Calu3 (cell line): ENCODE results near the gene SAFB. TPM values are rescaled to one million over a fixed set of nuclear protein-coding genes. Genes with fewer than 3 reads are reported as not detected.

Experiments
- BruUV-seq: library from RNA; stranded (reverse); fragments of 400-500 nt; replicated peaks from 2 replicates; lab custom pipeline; 2021; lab: Mats Ljungman, UMichigan
- CTCF ChIA-PET: fragments of 300-600 bp; sonication (Branson Sonifier 250); formaldehyde crosslinking; loops from one replicate; lab custom pipeline; 2022; ENCODE audit warnings: antibody characterized with exemption; lab: Charles Lee
- DNase-seq: peaks from one replicate; pipeline ENCODE4 v3.0.0; 2022
- H3K27ac Mint-ChIP-seq: one replicate; pipeline ENCODE4 v1.8.0; 2022; ENCODE audit warnings: mixed read lengths; ENCODE audit not compliant: unreplicated experiment
- H3K27me3 Mint-ChIP-seq: one replicate; pipeline ENCODE4 v1.8.0; 2022; ENCODE audit warnings: mixed read lengths; ENCODE audit not compliant: unreplicated experiment
- H3K36me3 Mint-ChIP-seq: one replicate; pipeline ENCODE4 v1.8.0; 2022; ENCODE audit warnings: mild to moderate bottlenecking, moderate library complexity, mixed read lengths; ENCODE audit not compliant: insufficient read depth, unreplicated experiment
- H3K4me1 Mint-ChIP-seq: one replicate; pipeline ENCODE4 v1.8.0; 2022; ENCODE audit warnings: mild to moderate bottlenecking, low read depth, mixed read lengths; ENCODE audit not compliant: unreplicated experiment
- H3K4me3 Mint-ChIP-seq: one replicate; pipeline ENCODE4 v1.8.0; 2022; ENCODE audit warnings: mild to moderate bottlenecking, low read depth, moderate library complexity, mixed read lengths; ENCODE audit not compliant: unreplicated experiment
- H3K9me3 Mint-ChIP-seq: one replicate; pipeline ENCODE4 v1.8.0; 2022; ENCODE audit warnings: low read depth, mixed read lengths; ENCODE audit not compliant: unreplicated experiment
- CTCF ChIP-seq: fragments of 200-600 bp; IDR thresholded peaks from one replicate; pipeline ENCODE4 v1.8.0; 2022; ENCODE audit warnings: antibody characterized with exemption; ENCODE audit not compliant: unreplicated experiment
- intact Hi-C: fragments of 100-400 bp; cut with micrococcal nuclease; formaldehyde crosslinking; loops from one replicate; pipeline ENCODE4 v1.10.0; 2022; ENCODE audit not compliant: unreplicated experiment
- total RNA-seq: library from RNA; stranded (reverse); gene quantifications from 2 replicates; pipeline ENCODE4 v1.2.3, GENCODE V29; 2022

Gene SAFB
- total RNA-seq, 1 experiment from 2014 or later = 87.3 TPM

GRCh38 chr19:5586300-5587070 is 36.4 kb upstream of the SAFB start:
- CTCF ChIA-PET = no interaction called here
- H3K4me1 Mint-ChIP-seq = no peaks in the 10 kb centered on the region

GRCh38 chr19:5587071-5587455 is 35.8 kb upstream of the SAFB start:
- no peak for DNase-seq
- no TSS peak for BruUV-seq
- H3K36me3 Mint-ChIP-seq = peaks cover 38% of the 10 kb centered on the region
- no peak overlapping the region for H3K4me3 Mint-ChIP-seq
- H3K27me3 Mint-ChIP-seq = no peaks in the 10 kb centered on the region
- H3K4me1 Mint-ChIP-seq = no peaks in the 10 kb centered on the region
- TF ChIP-seq CTCF = no peak
- intact Hi-C loops = no loop called here
- CTCF ChIA-PET = no interaction called here
- no peaks in the 10 kb centered on the region for H3K9me3 Mint-ChIP-seq
- no peak overlapping the region for H3K27ac Mint-ChIP-seq

More at GRCh38 chr19:5586300-5587070, 36.4 kb upstream of the SAFB start:
- H3K36me3 Mint-ChIP-seq = peaks cover 38% of the 10 kb centered on the region
- no peak for TF ChIP-seq CTCF
- intact Hi-C loops = no loop called here
- no peak overlapping the region for H3K27ac Mint-ChIP-seq
- H3K9me3 Mint-ChIP-seq = no peaks in the 10 kb centered on the region
- no peaks in the 10 kb centered on the region for H3K27me3 Mint-ChIP-seq
- no peak overlapping the region for H3K4me3 Mint-ChIP-seq
- BruUV-seq = no TSS peak
- DNase-seq = no peak

GRCh38 chr19:5587661-5588060 is 35.2 kb upstream of the SAFB start:
- Mint-ChIP-seq H3K36me3 (peaks cover 38% of the 10 kb centered on the region), H3K4me1 (no peaks in the 10 kb centered on the region), H3K27me3 (no peaks in the 10 kb centered on the region), H3K4me3 (no peak overlapping the region), H3K9me3 (no peaks in the 10 kb centered on the region), H3K27ac (no peak overlapping the region)
- BruUV-seq = no TSS peak
- intact Hi-C loops = no loop called here
- no peak for DNase-seq
- TF ChIP-seq CTCF = no peak
- CTCF ChIA-PET = no interaction called here

GRCh38 chr19:5588441-5588840 is 34.4 kb upstream of the SAFB start:
- intact Hi-C loops = no loop called here
- Mint-ChIP-seq H3K36me3 (peaks cover 44% of the 10 kb centered on the region), H3K4me3 (no peak overlapping the region), H3K4me1 (no peaks in the 10 kb centered on the region), H3K27me3 (no peaks in the 10 kb centered on the region), H3K27ac (no peak overlapping the region), H3K9me3 (no peaks in the 10 kb centered on the region)
- no peak for DNase-seq
- no peak for TF ChIP-seq CTCF
- BruUV-seq = no TSS peak
- CTCF ChIA-PET = no interaction called here
